Measurements from ENCODE around the gene SUGCT.

GRCh38 chr7:40231796-40232195, 97.0 kb downstream of the SUGCT start:
- TF ChIP-seq CTCF (IDR thresholded peaks at IDR 0.05) (no peak), POLR2A (IDR thresholded peaks at IDR 0.05) (no peak)

Measured in stomach (tissue), 4 donors.